ENCODE measurements around the gene FBXO46.

DNA sequence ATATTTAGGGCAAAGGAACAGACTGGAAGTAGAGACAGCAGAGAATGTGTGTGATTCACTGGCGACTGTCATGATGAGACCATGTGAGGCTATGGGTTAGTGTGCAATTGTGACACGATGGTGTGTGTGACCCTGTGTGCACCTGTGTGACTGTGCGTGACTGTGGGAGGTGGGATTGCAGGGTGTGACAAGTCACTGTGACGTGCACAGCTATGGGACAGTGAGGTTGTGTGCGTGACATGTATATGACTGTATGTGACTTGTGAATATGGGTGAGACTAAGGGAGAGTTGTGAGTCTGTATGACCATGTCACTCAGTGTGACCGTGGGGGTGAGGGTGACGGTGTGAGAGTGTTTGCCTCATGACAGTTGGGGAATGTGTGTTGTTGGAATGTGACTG lies 66.1 kb downstream of the FBXO46 start:
- TF ChIP-seq POLR2A (IDR thresholded peaks at IDR 0.05; ENCODE audit: low read depth, low read length) (no peak), EZH2 (IDR thresholded peaks at IDR 0.05; ENCODE audit: borderline replicate concordance, low read depth, low read length, severe bottlenecking) (no peak), POLR2AphosphoS5 (IDR thresholded peaks at IDR 0.05; ENCODE audit: insufficient read depth, low read depth, low read length) (no peak), MYC (IDR thresholded peaks at IDR 0.05; ENCODE audit: low read depth, low read length) (no peak), FOS (IDR thresholded peaks at IDR 0.05; ENCODE audit: borderline replicate concordance, insufficient read depth, low read length) (no peak), JUN (IDR thresholded peaks at IDR 0.05; ENCODE audit: borderline replicate concordance, insufficient read depth, insufficient read length, low read depth) (no peak), GATA2 (IDR thresholded peaks at IDR 0.05; ENCODE audit: insufficient read depth, insufficient read length, low read depth, low read length) (no peak)
- TF ChIP-seq, protein P1, sequence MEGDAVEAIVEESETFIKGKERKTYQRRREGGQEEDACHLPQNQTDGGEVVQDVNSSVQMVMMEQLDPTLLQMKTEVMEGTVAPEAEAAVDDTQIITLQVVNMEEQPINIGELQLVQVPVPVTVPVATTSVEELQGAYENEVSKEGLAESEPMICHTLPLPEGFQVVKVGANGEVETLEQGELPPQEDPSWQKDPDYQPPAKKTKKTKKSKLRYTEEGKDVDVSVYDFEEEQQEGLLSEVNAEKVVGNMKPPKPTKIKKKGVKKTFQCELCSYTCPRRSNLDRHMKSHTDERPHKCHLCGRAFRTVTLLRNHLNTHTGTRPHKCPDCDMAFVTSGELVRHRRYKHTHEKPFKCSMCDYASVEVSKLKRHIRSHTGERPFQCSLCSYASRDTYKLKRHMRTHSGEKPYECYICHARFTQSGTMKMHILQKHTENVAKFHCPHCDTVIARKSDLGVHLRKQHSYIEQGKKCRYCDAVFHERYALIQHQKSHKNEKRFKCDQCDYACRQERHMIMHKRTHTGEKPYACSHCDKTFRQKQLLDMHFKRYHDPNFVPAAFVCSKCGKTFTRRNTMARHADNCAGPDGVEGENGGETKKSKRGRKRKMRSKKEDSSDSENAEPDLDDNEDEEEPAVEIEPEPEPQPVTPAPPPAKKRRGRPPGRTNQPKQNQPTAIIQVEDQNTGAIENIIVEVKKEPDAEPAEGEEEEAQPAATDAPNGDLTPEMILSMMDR (IDR thresholded peaks at IDR 0.05; ENCODE audit: extremely low read depth in 1 of 2, insufficient read depth in 1 of 2, low read depth in 1 of 2, low read length in 2 of 2): no peak
- TF ChIP-seq, protein P2, sequence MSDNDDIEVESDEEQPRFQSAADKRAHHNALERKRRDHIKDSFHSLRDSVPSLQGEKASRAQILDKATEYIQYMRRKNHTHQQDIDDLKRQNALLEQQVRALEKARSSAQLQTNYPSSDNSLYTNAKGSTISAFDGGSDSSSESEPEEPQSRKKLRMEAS (IDR thresholded peaks at IDR 0.05; ENCODE audit: insufficient read depth, insufficient read length): no peak

Measured in endothelial cell of umbilical vein (primary cell).